Stimulated activated CD8-positive, alpha-beta memory T cell treated with anti-CD3 and anti-CD28 coated beads, Interleukin-4, amount 100 ng/mL, for 24 hours (primary cell): ENCODE measurements around the gene HBP1.
"Not testable (repeated sequence)": the region's sequence is repeated elsewhere in the genome, so short reads cannot be mapped to it uniquely, and the experiment has no call there.

Experiments used
- DNase-seq: peaks from one replicate; pipeline ENCODE4 v3.0.0-alpha.2; 2020; ENCODE audit warnings: low read depth

Gene HBP1

DNA sequence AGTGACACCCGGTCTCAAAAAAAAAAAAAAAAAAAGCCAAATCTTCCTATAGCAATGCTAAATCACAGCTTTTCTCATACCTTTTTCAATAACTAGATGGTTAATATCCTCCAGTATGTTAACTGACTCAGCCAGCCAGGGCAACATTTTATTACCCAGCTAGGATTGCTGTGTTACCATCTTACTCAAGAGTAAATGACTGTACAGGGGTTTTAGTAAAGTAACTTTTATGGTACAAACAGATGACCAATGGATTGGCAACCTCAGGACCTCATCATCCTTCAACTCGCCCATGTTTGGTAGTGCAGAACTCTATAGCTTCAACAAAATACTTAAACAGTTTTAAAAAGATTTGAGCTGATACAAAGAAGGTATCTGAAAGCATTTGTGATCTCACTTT, 59.5 kb downstream of the HBP1 start:
- no peak for DNase-seq

DNA sequence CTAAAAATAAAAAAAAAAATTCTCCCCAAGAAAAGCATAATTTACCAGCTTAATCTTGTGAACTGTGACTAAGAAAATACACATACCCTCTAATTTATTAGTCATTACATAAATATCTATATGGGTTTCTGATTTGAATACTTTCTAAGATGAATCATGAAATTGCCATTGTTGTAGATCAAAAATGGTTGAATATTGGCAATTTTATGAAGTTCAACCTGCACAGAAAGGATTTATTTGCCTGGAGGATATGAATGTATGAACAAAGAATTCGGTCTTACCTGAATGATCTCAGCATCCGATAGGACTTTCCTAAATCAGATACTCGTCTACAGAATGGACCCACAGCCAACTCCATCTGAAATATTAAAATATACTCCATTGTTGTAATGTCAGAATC, 61.5 kb downstream of the HBP1 start:
- DNase-seq = no peak

- DNase-seq = no peak
Measured at GRCh38 chr7:107232568-107233090, 63.8 kb downstream of the HBP1 start.

DNA sequence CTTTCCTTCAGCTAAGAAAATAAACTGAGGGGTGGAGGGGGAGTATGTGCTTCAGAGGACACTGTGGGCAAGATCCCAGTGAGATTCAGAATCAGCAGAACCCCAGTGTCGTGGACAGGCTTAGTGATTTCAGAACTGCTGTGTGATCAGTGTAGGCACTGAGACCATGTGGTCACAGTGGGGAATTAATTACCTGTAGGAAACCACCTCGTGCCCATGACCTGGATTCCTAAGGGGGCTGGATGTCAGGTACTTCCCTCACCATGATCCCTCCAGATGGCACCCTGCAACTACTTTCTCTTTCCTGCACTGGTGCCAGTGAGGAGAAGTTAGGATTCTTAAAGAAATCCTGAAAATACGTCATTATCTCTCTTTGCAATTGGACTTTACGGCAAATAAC, 64.4 kb downstream of the HBP1 start:
- no peak for DNase-seq

DNA sequence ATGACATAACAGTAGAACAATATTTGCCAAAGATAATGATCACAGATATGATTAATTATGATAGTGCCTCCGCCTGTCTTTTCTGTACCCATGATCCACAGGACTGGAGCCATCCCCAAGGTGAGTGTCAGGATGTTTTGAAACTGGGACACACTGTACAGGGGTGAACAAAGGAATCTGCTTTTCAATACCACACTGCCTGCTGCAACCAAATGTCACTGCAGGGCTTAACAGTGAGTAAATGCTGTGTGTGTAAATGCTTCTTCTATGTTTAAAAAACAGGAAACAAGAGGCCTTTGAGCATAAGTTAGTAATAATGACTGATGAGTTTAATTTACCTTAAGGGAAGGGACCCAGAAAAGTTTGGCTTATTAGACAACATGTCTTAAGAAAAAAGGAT, 65.2 kb downstream of the HBP1 start:
- DNase-seq = no peak

- DNase-seq = no peak
Measured at GRCh38 chr7:107234436-107234835, 65.6 kb downstream of the HBP1 start.

GRCh38 chr7:107236862-107237261, 68.1 kb downstream of the HBP1 start:
- no peak for DNase-seq

GRCh38 chr7:107237451-107237850, 68.6 kb downstream of the HBP1 start:
- no peak for DNase-seq

GRCh38 chr7:107242267-107242666, 73.5 kb downstream of the HBP1 start:
- no peak for DNase-seq

GRCh38 chr7:107244613-107245012, 75.8 kb downstream of the HBP1 start:
- DNase-seq = no peak

DNA sequence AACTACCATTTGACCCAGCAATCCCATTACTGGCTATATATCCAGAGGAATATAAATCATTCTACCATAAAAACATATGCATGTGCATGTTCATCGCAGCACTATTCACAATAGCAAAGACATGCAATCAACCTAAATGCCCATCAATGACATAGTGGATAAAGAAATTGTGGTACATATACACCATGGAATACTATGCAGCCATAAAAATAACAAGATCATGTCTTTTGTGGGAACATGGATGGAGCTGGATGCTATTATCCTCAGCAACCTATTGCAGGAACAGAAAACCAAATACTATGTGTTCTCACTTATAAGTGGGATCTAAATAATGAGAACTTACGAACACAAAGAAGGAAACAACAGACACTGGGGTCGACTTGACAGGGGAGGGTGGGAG, 78.0 kb downstream of the HBP1 start:
- DNase-seq = not testable (repeated sequence)

GRCh38 chr7:107248551-107249316, 79.9 kb downstream of the HBP1 start:
- DNase-seq = no peak

DNA sequence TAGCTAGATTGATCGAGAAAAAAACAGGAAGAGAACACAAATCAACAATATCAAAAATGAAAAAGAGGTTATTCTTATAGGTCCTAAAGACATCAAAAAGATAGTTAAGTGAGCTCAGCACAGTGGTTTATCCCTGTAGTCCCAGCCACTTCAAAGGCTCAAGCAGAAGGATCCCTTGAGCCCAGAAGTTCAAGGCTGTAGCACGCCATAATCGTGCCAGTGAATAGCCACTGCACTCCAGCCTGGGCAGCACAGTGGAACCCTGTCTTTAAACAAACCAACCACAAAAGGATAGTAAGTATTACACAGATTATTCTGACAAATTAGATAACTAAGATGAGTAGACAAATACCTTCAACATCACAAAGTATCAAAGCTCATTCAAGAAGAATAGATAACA, 83.2 kb downstream of the HBP1 start:
- DNase-seq = no peak
